NCI-H82 treated with DMSO at 0.1 percent for 48 hours (cell line): ENCODE data around the gene BBX.
"Not testable (repeated sequence)": the region's sequence is repeated elsewhere in the genome, so short reads cannot be mapped to it uniquely, and the experiment has no call there.

Experiments
- DNase-seq: peaks from one replicate; lab custom pipeline; 2025; ENCODE audit not compliant: unreplicated experiment; lab: John Stamatoyannopoulos, UW

BBX gene

DNA sequence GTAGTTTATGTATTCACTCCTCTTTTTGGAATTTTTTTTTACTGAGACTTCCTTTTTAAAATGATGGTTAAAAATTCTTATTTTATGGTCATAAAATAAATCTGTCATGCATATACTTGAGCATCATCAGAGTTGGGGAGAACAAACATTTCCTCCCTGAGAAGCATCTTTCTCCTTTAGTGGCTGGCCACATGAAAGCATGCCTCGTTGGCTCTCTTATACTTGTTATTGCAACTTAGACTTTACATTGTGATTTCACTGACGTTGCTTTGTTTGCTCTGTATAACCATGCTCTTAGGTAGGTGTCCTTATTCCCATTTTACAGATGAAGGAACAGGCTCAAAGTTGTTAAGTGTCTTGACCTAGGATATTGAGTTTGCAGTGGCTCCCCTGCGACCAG, 18.1 kb downstream of the BBX start:
- no peak for DNase-seq

DNA sequence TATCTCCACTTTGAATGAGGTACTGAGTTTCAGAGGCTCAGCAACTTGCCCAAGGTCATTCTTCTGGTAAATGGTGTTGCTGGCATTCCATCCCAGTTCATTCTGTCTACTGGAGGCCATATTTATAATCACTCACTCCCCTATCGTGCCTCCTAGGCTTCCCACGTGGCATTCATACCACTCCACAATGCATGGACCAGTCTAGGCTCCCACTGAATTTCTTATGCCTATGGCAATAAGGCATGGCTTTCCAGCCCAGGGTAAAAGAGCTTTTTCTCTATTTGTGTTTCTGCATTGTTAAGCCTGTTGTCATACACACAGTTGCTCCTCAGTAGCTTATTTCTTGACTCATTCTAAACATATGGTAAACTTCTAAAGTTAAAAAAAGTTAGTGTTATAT, 19.9 kb downstream of the BBX start:
- no peak for DNase-seq

DNA sequence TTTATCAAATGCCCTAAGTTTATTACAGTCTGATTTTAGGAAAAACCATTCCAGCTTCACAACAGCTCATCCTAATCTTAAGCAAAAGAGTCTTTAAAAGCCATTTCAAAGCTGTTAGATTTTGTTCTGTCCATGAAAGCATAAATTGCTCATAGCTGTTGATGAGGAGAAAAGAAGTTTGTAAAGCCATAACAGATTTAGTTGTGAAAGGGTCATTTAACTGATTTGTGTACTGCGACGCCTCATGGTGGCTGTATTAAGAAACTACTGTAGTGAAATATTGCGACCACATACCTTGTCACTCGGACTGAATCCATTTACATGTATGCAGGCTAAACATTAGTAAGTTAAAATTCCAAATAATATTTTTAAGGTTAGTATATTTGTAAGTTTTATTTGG, 20.9 kb downstream of the BBX start:
- DNase-seq: no peak

DNA sequence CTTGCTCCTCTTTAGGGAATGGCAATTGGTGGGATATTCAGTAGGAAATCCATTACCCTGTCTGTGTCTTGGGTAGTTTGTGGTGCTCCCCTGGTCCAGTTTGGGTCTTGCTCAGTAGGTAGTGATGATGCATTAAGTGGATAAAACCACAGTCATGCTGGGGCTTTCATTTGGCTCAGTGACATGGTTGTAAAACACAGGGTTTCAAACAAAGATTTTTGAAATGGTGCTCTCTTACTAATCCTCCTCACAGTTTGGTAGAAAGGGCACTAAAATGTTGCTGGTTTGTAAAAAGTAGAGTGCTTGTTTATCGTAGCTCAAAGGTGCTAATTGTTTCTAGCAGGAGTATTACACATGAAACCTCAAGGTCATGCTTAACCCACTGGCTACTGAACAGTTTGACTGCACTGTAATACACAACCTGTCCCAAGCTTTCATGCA, 22.9 kb downstream of the BBX start:
- no peak for DNase-seq

DNA sequence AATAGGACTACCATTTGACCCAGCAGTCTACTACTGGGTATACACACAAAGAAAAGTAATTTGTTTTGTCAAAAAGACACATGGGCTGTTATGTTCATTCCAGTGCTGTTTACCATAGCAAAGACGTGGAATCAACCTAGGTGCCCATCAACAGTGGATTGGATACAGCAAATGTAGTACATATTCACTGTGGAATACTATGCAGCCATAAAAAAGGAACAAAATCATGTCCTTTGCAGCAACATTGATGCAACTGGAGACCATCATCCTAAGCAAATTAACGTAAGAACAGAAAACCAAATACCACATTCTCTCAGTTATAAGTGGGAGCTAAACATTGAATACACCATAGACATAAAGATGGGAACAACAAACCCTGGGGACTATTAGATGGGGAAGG, 25.8 kb downstream of the BBX start:
- no peak for DNase-seq

DNA sequence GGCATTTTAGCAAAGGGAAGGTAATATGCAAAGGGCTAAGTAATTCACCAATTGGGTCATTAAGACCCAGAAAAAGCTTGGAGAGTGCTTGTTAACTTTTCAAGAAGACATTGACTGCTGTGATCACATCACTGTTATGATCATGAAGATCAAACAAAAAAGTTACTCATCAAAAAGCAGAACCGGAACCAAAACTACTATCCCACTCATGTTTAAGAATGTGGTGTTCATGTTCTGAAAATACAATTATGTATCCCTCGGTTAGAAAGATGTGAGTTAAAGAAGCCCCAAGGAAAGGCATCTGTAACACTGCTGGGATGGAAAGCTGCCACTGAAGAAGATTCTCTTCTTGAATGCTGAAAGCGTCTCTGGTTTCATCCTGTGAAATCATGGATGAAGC, 32.6 kb downstream of the BBX start:
- no peak for DNase-seq

DNA sequence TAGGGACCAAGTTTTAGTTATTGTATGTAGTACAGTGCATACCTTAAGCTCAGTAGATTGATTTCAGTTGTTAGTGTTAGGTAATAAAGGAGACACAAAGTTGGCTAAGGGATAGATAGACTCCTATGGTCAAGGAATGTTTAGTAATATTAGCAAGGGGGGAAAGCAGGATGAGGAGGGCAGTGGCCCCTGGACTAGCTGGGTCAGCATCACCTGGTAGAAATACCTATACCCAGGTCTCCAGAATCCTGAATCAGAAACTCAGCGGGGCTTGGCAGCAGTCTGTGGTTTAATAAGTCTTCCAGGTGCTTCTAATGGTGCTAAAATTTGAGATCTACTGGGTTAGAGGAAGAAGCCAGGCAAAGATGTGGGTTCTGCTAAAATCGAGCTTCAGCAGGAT, 35.0 kb downstream of the BBX start:
- no peak for DNase-seq

DNA sequence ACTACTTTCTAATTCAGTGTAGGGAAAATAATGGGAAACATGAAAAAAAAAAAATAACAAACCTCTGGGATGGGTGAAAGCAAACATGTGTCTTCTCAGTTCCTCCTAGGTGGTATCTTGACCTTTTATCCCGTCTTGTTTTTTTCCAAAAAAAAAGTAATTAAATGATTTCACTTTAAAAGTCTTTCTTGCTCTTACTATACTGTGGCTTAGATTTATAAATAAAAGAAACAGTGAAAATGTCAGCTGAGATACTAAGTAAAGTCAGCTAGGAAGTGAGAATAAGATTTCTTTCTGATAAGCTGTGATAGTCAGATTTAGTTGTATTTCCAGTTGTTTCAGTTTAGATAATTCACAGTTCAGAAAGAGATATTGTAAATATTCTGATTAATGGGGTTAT, 37.4 kb downstream of the BBX start:
- DNase-seq: no peak

DNA sequence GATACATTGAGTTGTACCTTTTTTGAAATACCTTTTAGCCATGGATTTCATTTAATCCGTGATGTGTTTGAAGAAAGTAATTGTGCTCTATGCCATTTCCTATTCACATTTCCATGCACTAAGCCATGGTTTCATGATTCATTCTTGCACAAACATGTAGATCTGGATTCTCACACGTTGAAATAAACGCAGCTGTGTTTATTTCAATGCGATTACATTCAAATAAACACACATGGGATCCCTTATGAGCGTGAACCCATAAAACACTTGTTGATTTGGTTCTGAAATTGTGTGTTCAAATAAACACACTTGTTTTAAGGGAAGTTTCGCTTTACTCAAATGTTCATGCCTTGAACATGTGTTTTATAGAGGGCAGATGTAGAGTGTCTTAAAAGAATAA, 39.2 kb downstream of the BBX start:
- DNase-seq: no peak

DNA sequence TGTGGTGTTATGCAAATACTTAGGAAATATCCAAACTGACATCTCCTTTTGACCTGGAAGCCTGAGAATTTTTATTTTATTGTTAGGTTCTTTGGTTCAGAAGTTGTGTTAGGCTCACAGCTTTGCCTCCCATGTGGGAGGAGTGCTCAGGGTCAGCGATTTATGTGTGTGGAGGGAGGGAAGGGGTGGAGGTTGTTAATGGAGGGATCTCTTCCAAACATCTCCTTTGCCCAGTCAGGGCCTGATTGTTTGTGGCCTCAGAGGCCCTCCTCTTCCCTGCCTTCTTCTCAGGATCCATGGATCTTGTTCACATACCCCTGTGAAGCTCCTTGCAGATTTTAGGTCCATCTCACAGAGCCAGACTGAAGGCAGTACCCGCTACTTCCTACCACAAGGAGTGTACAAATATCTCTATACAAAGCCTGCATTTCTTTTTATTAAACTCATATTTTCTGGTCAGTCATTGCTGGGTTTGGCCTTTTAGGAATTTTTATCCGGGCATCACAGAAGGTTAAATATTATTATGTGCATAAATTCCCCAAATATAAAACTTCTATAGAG, 40.3 kb downstream of the BBX start:
- no peak for DNase-seq

DNA sequence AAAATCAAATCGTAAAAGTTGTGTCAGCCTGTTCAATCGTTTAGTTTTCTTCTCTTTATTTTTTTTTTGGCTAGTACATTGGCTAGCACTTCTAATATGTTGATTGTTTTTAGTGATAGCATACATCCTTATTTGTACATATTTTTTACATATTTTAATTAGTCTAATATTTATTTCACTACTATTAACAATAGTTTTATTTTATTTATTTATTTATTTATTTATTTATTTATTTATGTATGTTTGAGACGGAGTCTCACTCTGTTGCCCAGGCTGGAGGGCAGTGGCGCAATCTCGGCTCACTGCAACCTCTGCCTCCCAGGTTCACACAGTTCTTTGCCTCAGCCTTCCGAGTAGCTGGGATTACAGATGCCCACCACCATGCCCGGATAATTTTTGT, 42.5 kb downstream of the BBX start:
- DNase-seq: not testable (repeated sequence)

DNA sequence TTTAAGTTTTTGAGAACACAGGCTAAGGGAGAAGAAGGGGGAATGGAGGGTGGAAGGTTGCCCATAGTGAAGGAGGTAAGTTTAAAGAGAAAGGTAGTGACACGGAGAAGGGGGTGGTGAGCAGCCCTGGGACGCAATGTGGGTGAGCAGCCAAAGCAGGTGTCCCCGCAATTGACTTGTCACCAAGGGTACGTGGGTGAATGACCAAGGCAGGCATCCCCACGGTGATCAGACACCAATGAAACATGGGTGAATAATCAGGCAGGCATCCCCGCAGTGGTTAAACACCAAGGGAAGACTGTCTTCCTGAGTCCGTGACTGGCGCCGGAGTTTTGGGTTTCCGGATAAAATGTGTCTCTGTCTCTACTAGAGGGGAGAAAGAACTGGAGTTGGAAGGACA, 48.3 kb downstream of the BBX start:
- not testable (repeated sequence) for DNase-seq

DNA sequence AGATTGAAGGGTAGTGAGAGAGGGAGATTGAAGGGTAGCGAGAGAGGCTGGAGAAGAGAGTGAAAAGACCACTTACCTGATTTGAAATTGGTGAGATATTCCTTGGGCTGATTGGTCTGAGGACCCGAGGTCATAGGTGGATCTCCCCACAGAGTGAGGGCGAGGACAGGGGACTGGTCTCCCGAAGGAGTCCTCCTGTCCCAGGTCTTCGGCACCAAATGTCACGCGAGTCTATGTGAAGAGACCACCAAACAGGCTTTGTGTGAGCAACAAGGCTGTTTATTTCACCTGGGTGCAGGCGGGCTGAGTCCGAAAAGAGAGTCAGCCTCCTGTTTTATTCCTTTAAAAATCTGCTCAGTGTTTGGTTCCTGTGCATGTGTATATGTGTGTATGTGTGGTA, 48.7 kb downstream of the BBX start:
- not testable (repeated sequence) for DNase-seq

DNA sequence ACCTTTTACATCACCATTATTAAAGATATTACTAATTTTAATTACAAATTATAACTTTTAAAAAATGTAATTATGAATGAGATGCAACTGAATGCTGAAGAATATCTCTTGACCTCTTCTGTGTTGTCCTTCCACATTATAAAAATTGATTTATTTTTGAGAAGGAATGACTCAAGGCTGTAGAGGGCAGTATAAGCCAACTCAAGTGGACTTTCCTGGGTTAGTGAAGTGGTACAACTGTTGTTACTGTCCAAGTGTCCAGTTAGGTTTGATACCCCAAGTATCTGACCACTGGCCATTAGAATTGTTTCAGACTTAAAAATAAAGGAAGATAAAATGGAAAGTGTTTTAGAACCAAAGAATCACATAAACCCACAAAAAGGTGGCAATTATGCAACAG, 51.9 kb downstream of the BBX start:
- no peak for DNase-seq

DNA sequence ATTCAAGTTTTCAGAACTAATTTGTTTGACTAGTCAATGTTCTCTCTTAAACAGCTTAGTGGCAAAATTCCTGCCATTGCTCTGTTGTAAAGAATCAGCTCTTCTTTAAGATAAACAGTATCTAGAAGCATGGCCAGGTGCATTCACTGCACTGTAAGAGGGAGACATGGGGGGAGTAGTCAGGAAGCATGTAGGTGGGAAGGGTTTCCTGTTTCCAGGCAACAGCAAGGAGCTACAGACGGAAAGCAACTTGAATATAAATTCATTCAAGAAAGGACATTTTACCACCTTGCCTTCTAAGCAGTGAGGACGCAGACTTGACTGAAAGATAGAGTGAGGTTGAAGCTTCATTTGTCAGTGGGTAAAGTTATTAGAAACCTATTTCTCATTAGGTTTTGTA, 55.3 kb downstream of the BBX start:
- no peak for DNase-seq

DNA sequence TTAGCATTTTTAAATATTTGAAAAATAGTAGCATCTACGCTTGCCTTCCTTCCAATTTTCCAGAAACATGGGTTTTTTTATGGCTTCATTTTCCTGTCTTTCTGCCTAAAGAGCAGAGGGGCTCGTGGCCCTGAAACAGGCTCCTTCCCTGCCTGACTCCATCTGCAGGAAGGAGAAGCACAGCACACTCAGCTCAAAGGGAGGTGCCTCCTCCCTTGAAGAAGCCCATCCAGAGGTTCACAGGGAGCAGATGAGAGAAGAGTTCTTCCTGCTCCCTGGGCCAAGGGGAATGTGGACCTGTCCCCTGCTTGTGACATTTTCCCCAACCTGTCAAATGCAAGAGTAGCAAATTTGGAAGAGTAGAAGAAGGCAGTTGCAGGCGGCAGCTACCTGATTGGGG, 55.8 kb downstream of the BBX start:
- no peak for DNase-seq

DNA sequence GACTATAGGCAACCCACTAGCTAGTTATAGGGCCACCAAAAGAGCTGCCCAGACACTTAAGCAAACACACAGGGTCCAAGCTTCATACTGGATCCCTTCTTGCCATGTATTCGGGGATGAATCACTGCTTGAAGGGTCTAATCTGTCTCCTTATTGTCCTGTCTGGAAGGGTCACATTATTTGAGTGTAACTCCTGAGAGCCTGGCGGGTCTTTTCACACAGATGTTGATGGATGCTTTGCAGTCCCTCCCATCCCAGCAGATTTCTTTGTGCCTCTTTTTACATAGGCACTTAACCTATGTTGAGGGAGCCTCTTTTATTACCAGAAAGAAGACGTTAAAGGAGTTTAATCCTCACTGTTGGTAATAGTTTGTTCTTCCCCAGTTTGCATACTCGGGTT, 56.6 kb downstream of the BBX start:
- DNase-seq: no peak

DNA sequence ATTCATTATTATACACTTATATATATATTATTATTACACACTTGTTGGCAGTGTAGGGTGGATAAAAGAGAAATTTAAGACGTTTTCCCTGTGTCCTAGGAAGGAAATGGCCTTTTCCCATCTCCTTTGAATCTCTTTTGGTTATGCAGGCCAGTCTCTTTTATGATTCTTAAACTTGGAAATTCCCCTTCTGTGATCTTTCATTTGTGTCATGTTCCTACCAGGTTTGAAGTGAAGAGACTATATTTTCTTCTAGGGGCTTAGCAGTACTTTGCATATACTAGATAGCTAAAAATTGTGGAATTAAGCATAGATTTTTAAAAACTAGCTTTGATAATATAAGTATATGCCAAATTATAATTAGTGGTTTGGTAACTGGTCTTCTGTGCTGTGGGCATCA, 58.5 kb downstream of the BBX start:
- DNase-seq: no peak

DNA sequence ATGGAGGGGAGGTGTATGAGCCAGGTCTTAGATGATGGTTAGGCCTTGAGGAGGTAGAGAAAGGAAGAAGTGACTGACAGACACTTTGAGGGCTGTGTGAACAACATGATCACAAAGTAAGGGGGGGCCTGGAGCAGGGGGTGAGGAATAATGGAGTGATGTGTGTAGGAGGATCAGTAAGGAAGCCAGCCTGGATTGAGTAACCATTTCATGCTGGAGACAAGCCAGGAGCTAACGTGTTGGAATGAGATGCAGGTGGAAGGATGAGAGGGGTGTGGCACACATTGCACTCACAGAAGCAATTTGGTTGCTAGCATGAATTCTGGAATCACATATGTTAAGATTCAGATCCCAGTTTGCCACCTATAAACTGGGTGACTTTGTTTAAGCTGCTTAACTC, 65.5 kb downstream of the BBX start:
- DNase-seq: no peak

DNA sequence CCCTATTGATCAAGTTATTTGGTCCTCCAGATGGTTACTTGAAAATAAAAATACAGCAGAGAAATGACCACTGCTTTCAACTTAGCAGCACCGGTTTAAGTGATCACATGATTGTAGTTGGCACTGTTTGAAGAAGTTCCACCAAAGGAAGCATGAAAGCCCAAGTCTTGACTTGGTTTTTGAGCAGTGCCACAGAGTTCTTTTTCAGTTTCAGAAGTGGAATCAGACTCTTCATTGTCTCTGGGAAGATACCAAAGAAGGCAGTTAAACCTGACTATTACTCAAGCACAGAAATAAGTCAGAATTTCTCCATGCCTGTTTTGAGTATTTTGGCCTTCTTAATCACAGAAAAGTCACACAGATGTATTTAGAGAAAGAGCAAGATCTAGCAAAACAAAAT, 66.7 kb downstream of the BBX start:
- DNase-seq: no peak

DNA sequence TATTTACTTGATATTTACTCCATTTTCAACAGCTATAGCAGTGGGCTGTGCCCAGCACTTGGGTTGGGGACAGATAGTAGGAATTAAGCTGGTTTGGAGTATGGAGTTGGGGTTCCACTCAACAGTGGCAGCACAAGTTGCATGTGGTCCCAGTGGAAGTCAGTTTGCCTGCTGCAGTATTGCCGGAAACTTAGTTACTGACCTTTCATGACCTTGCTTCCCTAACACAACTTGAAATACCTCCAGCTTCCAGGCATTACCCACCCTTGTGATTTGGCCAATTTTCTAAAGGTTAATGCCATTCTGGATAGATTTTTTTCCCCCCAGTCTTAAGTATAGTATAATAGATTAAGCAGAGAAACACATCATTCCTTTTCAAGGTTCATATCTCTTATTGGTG, 68.0 kb downstream of the BBX start:
- no peak for DNase-seq

DNA sequence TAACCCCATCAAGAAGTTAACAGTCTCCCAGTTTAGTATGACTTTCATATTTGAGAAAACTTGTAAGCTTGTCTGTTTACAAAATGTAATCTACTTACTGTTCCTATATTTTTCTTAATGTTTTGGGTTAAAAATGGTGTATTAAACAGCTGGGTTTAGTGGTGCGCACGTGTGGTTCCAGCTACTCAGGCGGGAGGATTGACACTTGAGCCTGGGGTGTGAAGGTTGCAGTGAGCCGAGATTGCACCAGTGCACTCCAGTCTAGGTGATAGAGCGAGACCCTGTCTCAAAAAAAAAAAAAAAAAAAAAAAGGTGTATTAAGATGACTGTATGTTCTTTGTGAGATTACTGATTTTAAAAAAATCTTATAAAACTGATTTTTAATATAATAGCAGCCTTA, 69.3 kb downstream of the BBX start:
- DNase-seq: no peak

DNA sequence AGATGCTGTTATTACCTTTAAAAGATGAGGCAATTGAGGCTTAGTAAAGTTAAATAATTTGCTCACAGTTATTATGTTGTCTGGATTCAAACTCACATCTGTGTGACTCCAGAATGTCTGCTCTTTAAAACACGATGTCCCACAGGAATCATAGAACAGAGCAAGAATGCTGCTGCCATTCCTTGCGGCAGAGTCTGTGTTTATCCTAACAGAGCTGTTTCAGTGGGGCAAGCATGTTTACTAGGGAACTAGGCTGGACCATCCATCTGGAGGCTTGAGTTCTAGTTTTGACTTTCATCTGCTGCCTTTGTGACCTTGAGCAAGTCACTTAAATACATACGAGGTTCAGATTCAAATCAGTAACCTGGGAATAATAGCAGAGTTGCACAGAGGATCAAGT, 72.1 kb downstream of the BBX start:
- DNase-seq: no peak

DNA sequence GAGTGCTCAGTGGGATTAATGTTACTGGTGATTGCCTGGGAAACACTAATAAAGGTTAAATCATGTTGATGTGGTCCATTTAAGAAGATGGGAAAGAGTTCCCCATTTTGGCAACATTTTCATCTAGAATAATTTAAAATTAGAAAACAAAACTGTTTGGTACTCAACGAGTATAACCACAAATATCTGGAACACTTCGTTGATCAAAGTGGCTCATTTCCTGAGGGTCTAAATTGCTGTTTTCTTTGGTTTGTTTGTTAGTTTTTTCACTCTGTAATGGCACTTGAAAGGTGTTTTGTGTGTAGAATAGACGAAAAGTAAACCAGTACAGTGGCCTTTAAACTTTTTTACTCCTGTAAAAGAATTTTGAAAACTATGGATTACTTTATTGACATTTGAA, 73.9 kb downstream of the BBX start:
- no peak for DNase-seq
